ENCODE data around the gene MATN3. TPM values are rescaled to one million over a fixed set of nuclear protein-coding genes. Genes with fewer than 3 reads are reported as not detected.

MATN3 gene
- total and polyA plus RNA-seq, 2 of the 8 experiments (the other 6 are each of a cell fraction or from before 2014, with no cell fraction given), result 3.0 to 9.9 TPM

GRCh38 chr2:20030224-20030623 is 17.8 kb upstream of the MATN3 start:
- no peak overlapping the region for H3K56ac ChIP-seq (replicated peaks; ENCODE audit: insufficient read length, low read depth, low read length)
- H3K27ac ChIP-seq (ENCODE audit: low read depth, low read length), result no peak overlapping the region
- no peak for DNase-seq (ENCODE audit: low read depth in 1 of 2, low spot score in 2 of 2)
- ChIA-PET POLR2A (ENCODE audit: partially characterized antibody) (interaction anchor here (1.6 kb wide), 1 partner anchor 17 kb away, joined by 3 read pairs; no protein-coding TSS in a partner anchor), CTCF (ENCODE audit: partially characterized antibody) (interaction anchor here (5.6 kb wide), 1 partner anchor 15 kb away, joined by 51 read pairs; no protein-coding TSS in a partner anchor)
- no peak overlapping the region for H2BK5ac ChIP-seq (ENCODE audit: low read depth, low read length)
- H3K9ac ChIP-seq (replicated peaks in 1 of 4; ENCODE audit: extremely low read depth in 1 of 4, low read depth in 3 of 4, low read length in 3 of 4), result no peak overlapping the region
- no peak overlapping the region for H3K23ac ChIP-seq (ENCODE audit: insufficient read length)
- no peaks in the 10 kb centered on the region for H3K79me1 ChIP-seq (ENCODE audit: low read depth, low read length)
- H4K8ac ChIP-seq (ENCODE audit: extremely low read depth, insufficient read depth, low read length), result no peak overlapping the region
- H4K5ac ChIP-seq (ENCODE audit: insufficient read length, low read depth, low read length), result no peak overlapping the region
- no peak for FAIRE-seq
- H3K18ac ChIP-seq (ENCODE audit: extremely low read depth, low read length), result no peak overlapping the region
- TF ChIP-seq MAFK (IDR thresholded peaks at IDR 0.05; ENCODE audit: low read depth, low read length) (no peak), CEBPB (IDR thresholded peaks at IDR 0.05; ENCODE audit: low read depth, low read length) (peak; percentile 85)
- peaks cover 16 to 53% (median 31%) of the 10 kb centered on the region in 4 experiments for H3K36me3 ChIP-seq (ENCODE audit: control insufficient read depth in 2 of 4, insufficient read depth in 4 of 4, low read length in 3 of 4)
- no peaks in the 10 kb centered on the region for H3K27me3 ChIP-seq (replicated peaks in 1 of 4; ENCODE audit: control insufficient read depth in 3 of 4, extremely low read depth in 1 of 4, insufficient read depth in 3 of 4, low read length in 3 of 4)
- H4K20me1 ChIP-seq (replicated peaks in 1 of 2; ENCODE audit: control insufficient read depth in 1 of 2, insufficient read depth in 2 of 2, low read length in 2 of 2), result peaks cover 2 to 6% of the 10 kb centered on the region in 2 experiments
- no peaks in the 10 kb centered on the region for H3K79me2 ChIP-seq (ENCODE audit: control insufficient read depth in 1 of 2, insufficient read depth in 2 of 2, low read length in 2 of 2)
- no peak overlapping the region for H3K4ac ChIP-seq (replicated peaks; ENCODE audit: insufficient read length, low read depth, low read length)
- no peaks in the 10 kb centered on the region for H3K9me3 ChIP-seq (ENCODE audit: insufficient read depth in 2 of 2, low read depth in 1 of 2, low read length in 1 of 2)
- no peak overlapping the region for H4K91ac ChIP-seq (replicated peaks; ENCODE audit: insufficient read length, low read length)
- no peaks in the 10 kb centered on the region for H3K23me2 ChIP-seq (ENCODE audit: low read depth, low read length)
- no peak overlapping the region for H2BK120ac ChIP-seq (replicated peaks; ENCODE audit: low read depth, low read length)
- no peak overlapping the region for H3K4me2 ChIP-seq (ENCODE audit: insufficient read depth in 1 of 2, low read depth in 2 of 2, low read length in 2 of 2)
- H2AK5ac ChIP-seq (ENCODE audit: low read depth, low read length), result no peak overlapping the region
- H2BK15ac ChIP-seq (ENCODE audit: low read length), result no peak overlapping the region
- no peak overlapping the region for H3K4me3 ChIP-seq (ENCODE audit: extremely low read depth in 1 of 4, insufficient read depth in 2 of 4, low read depth in 3 of 4, low read length in 4 of 4)
- H2BK20ac ChIP-seq (ENCODE audit: low read length), result no peak overlapping the region
- H3K4me1 ChIP-seq (replicated peaks in 1 of 4; ENCODE audit: control insufficient read depth in 3 of 4, insufficient read depth in 4 of 4, low read length in 3 of 4), result no peaks in the 10 kb centered on the region
- no peak overlapping the region for H2AFZ ChIP-seq (ENCODE audit: low read length)
- no peak overlapping the region for H3K14ac ChIP-seq (ENCODE audit: insufficient read length)
- no peak overlapping the region for H2BK12ac ChIP-seq (ENCODE audit: low read depth, low read length)
- WGBS, 2 experiments (ENCODE audit: extremely low coverage in 1 of 2, insufficient coverage in 1 of 2, insufficient read length in 1 of 2, insufficient replicate concordance in 2 of 2, low coverage in 1 of 2, low lambda C conversion rate in 2 of 2, missing lambda C conversion rate in 1 of 2), result 92% methylated on average over 6 of the region's 6 CpGs; no CpG with 5 or more reads in 1 of the 2 experiments

All from H1 (cell line).